NCI-H1092 treated with DMSO at 0.1 percent for 48 hours (cell line): ENCODE results near the gene LTBP2.
"Not testable (repeated sequence)": the region's sequence is repeated elsewhere in the genome, so short reads cannot be mapped to it uniquely, and the experiment has no call there.

ENCODE experiments used
- DNase-seq: peaks from one replicate; lab custom pipeline; 2025; lab: John Stamatoyannopoulos, UW

LTBP2 gene

GRCh38 chr14:74551001-74551400 is 61.0 kb downstream of the LTBP2 start:
- no peak for DNase-seq

GRCh38 chr14:74550071-74550470 is 62.0 kb downstream of the LTBP2 start:
- no peak for DNase-seq

GRCh38 chr14:74549588-74549987 is 62.4 kb downstream of the LTBP2 start:
- DNase-seq, result no peak

GRCh38 chr14:74548881-74549280 is 63.2 kb downstream of the LTBP2 start:
- no peak for DNase-seq

- no peak for DNase-seq
These were observed 64.6 kb downstream of the LTBP2 start for GRCh38 chr14:74547331-74547927.

- no peak for DNase-seq
These were observed 65.6 kb downstream of the LTBP2 start for GRCh38 chr14:74546416-74546815.

- no peak for DNase-seq
These were observed 66.7 kb downstream of the LTBP2 start for GRCh38 chr14:74545386-74545785.

GRCh38 chr14:74543771-74544438 is 68.1 kb downstream of the LTBP2 start:
- no peak for DNase-seq

- DNase-seq, result no peak
These were observed 69.9 kb downstream of the LTBP2 start for GRCh38 chr14:74542056-74542685.

- DNase-seq, result no peak
These were observed 70.8 kb downstream of the LTBP2 start for GRCh38 chr14:74541225-74541624.

- no peak for DNase-seq
These were observed 72.5 kb downstream of the LTBP2 start for GRCh38 chr14:74539503-74539902.

- DNase-seq, result no peak
These were observed 73.3 kb downstream of the LTBP2 start for GRCh38 chr14:74538411-74539391.

- not testable (repeated sequence) for DNase-seq
These were observed 75.7 kb downstream of the LTBP2 start for GRCh38 chr14:74536336-74536735.

- DNase-seq, result no peak
These were observed 76.2 kb downstream of the LTBP2 start for GRCh38 chr14:74535756-74536325.

- no peak for DNase-seq
These were observed 78.5 kb downstream of the LTBP2 start for GRCh38 chr14:74533576-74533975.

- DNase-seq, result no peak
These were observed 79.8 kb downstream of the LTBP2 start for GRCh38 chr14:74532246-74532645.

GRCh38 chr14:74531467-74531866 is 80.6 kb downstream of the LTBP2 start:
- DNase-seq, result no peak

GRCh38 chr14:74531006-74531405 is 81.0 kb downstream of the LTBP2 start:
- no peak for DNase-seq

- DNase-seq, result no peak
These were observed 83.2 kb downstream of the LTBP2 start for GRCh38 chr14:74528886-74529285.

GRCh38 chr14:74528406-74528805 is 83.6 kb downstream of the LTBP2 start:
- no peak for DNase-seq

GRCh38 chr14:74527736-74528280 is 84.2 kb downstream of the LTBP2 start:
- DNase-seq, result no peak
